GM10266 (cell line): ENCODE results near the gene PRSS36.

Experiments
- DNase-seq: peaks from one replicate; pipeline ENCODE4 v3.0.0; 2012; ENCODE audit errors: extremely low spot score
- CTCF ChIP-seq: IDR thresholded peaks from 2 replicates; pipeline ENCODE4 v1.5.1; 2012; ENCODE audit warnings: mild to moderate bottlenecking, low read depth; ENCODE audit not compliant: control insufficient read depth, insufficient read depth; ENCODE audit errors: missing control alignments

PRSS36 gene

GRCh38 chr16:31094424-31095120 lies 55.3 kb downstream of the PRSS36 start, which contains the start of gene VKORC1:
VKORC1 (minus strand) TSS chr16:31094797; CDS start chr16:31094729, 68 bp downstream.
- peak; percentile 91 for DNase-seq
- no peak for TF ChIP-seq CTCF

- DNase-seq: no peak
Observed at GRCh38 chr16:31094088-31094423, 55.8 kb downstream of the PRSS36 start.

GRCh38 chr16:31093132-31093703 lies 56.6 kb downstream of the PRSS36 start:
- DNase-seq: no peak
- TF ChIP-seq CTCF: no peak

More at GRCh38 chr16:31094088-31094423, 55.8 kb downstream of the PRSS36 start:
- no peak for TF ChIP-seq CTCF

- no peak for TF ChIP-seq CTCF
- DNase-seq: no peak
Observed at GRCh38 chr16:31092330-31092729, 57.5 kb downstream of the PRSS36 start.

- no peak for TF ChIP-seq CTCF
- no peak for DNase-seq
Observed at GRCh38 chr16:31090540-31090939, 59.3 kb downstream of the PRSS36 start.

GRCh38 chr16:31089199-31089598 lies 60.7 kb downstream of the PRSS36 start:
- no peak for TF ChIP-seq CTCF
- DNase-seq: no peak
